Measurements from ENCODE around the gene AIG1.
"Not testable (repeated sequence)": the region's sequence is repeated elsewhere in the genome, so short reads cannot be mapped to it uniquely, and the experiment has no call there.

The AIG1 gene

DNA sequence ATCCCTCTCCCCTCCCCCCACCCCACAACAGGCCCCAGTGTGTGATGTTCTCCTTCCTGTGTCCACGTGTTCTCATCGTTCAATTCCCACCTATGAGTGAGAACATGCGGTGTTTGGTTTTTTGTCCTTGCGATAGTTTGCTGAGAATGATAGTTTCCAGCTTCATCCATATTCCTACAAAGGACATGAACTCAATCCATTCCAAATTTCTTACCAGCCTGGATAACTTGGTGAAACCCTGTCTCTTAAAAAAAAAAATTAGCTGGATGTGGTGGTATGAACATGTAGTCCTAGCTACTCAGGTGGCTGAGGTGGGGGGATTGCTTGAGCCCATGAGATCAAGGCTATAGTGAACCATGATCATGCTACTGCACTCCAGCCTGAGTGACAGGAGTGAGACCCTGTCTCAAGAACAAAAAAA, 107.7 kb downstream of the AIG1 start:
- not testable (repeated sequence) for DNase-seq

DNA sequence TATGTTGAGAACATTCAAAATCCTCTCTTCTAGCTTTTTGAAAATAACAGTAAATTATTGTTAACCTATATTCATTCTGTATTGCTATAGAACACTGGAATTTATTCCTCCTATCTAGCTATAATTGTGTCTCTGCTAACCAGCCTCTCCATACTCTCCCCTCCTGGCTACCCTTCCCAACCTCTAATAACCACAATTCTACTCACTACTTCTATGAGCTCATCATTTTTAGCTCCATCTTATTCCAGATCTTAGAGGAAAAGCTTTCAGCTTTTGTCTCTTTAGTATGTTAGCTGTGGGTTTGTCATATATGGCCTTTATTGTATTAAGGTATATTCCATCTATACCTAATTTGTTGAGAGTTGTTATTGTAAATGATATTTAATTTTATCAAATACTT, 108.8 kb downstream of the AIG1 start:
- DNase-seq, result no peak

DNA sequence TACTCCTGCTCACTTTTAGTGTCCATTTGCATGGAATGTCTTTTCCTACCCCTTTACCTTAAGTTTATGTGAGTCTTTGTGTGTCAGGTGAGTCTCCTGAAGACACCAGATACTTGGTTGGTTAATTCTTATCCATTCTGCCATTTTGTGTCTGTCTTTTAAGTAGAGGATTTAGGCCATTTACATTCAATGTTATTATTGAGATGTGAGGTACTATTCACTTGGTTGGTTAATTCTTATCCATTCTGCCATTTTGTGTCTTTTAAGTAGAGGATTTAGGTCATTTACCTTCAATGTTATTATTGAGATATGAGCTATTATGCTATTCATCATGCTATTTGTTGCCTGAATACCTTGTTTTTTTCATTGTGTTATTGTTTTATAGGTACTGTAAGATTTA, 113.8 kb downstream of the AIG1 start:
- no peak for DNase-seq

DNA sequence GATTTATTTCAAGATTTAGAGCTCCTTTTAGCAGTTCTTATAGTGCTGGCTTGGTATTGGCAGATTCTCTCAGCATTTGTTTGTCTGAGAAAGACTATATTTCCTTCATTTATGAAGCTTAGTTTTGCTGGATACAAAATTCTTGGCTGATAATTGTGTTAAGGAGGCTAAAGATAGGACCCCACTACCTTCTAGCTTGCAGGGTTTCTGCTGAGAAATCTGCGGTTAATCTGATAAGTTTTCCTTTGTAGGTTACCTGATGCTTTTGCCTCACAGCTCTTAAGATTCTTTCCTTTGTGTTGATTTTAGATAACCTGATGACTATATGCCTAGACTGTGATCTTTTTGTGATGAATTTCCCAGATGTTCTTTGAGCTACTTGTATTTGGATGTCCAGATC, 114.3 kb downstream of the AIG1 start:
- DNase-seq, result no peak

DNA sequence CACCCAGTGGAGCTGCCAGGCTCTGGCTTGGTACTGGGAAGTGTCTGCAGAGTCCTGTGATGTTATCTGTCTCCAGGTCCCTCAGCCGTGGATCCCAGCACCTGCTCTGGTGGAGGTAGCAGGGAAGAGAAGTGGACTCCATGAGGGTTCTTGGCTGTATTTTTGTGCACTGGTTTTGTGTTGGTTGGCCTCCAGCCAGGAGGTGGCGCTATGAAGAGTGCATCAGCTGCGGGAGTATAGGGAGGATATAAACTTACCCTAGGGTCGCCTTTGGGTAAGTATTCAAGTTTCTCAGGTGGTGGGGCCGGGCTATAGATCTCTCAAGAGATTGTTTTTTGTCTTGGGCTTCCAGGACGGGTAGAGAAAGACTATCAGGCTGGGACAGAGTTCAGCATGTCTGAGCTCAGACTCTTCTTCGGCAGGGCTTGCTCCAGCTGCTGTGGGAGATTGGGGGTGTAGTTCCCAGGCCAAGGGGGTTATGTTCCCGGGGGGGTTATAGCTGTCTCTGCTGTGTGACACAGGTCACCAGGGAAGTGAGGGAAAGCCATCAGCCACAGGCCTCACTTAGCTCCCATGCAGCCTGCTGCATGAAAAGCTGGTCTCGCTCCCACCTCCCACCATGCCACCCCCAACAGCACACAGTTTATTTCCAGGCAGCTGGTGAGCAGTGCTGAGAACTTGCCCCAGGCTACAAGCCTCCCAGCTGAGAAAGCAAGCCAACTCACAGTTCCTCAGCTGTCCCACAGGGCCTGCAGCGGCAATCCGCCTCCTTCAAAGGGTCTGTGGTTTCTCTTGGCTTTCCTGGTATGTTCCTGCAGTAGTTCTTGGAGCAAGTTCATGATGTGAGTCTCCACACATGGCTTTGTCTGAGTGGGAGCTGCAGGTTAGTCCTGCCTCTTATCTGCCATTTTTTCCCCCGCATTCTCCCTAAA, 115.7 kb downstream of the AIG1 start:
- peak; percentile 40 for DNase-seq

GRCh38 chr6:143177706-143178105, 117.0 kb downstream of the AIG1 start:
- DNase-seq, result no peak

GRCh38 chr6:143179096-143179495, 118.4 kb downstream of the AIG1 start:
- DNase-seq, result no peak

GRCh38 chr6:143179901-143180612, 119.4 kb downstream of the AIG1 start:
- DNase-seq, result no peak

DNA sequence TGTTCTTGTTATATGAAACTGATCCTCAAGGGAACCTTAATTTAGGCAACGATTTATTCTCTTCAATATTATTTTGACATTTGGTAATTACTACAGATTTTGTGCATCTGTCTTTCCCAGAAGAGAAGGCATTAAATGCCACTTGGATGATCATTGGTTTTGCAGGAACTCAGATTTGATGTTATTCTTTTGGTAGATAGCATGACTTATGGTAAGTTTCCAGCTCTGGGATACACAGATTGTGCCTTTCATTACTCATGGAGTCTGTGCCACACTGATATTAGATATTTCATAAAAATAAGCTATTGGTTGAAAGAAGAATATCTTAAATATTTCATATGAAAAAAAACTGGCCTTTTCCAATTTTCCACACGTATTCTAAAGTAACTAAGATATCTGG, 120.1 kb downstream of the AIG1 start:
- DNase-seq, result peak; percentile 44

DNA sequence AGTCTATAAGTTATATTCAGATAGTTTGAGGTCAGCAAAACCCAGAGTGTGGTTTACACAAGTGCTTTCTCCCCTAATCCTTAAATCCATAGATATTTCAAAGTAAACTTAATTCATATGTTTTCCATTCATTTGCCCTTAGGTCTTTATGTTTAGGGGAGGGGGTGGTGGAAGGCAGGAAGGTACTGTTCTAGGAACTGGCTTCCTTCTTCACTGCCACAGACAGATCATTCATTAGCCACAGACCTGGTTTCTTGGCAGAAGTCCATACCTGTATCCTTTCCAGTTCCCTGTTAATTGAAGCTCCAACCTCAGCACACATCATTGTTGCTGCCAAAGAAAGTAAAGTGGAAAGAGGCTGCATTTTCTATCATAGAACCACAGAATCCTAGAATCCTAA, 123.0 kb downstream of the AIG1 start:
- DNase-seq, result peak; percentile 15

DNA sequence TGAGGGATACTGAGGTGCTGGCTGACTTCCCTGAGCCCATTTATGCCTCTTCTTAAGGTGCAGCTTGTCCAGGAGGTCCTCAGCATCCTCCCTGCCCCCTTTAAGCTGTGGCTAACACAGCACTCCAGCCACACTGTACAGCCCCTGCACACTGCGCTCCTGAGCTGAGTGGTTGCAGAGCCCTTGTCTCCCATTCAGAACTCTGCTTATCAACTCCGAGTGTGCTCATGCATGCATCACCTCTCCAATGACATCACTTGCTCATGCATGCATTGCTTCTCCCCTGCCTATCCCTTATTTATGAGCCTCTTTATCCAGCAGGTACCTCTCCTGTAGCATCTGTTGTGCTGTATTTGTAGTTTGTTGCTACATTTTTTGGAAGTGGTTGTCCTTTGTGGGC, 124.6 kb downstream of the AIG1 start:
- DNase-seq, result no peak

DNA sequence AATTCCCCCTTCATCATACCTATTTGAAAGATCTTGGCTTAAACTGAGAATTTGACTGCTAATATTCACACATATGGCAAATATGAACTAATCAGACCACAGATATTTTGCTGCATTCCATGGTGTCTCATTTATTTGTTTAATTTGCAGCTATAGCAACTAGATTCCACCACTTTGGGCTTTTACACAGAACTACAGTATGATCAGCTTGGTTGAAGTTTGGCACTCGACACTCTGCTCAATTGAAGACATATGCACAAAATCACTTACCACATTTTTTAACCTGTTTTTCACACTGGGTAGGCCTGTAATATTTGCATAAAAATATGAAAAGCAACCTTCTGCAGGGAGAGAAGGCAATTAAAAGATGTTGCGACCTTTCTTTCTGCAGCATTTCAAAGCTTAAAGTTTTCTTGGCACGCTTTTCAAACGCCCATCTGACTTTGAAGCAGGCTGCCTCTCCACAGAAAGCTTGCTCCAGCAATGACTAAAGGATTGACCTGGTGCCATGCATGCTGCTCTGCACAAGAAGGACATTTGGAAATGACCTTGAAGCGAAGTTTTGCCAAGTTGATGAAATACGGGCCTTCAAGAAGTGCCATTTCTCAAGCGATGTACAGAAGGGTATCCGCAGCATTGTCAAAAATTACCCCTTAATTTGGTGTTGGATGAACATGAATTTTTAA, 126.7 kb downstream of the AIG1 start:
- no peak for DNase-seq

DNA sequence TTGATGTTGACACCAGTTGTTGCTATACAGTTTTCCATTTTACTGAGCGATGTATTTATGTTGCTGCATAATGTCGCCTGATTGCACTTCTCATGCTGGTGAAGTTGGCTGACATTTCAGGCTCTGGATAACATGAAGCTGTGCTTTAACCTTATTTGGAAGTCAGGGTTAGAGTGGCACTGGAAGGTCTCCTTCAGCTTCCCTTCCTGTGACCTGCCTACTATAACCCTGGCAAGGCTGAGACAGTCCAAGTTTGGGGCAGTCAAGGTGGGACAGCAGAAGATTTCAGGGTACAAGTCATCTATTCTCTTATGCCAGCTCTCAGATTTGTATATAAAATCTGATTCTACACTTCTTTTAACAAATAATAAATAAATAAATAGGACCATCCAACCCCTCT, 127.6 kb downstream of the AIG1 start:
- DNase-seq, result peak; percentile 17

- no peak for DNase-seq
Observed at GRCh38 chr6:143191361-143191760, 130.7 kb downstream of the AIG1 start.

- no peak for DNase-seq
Observed at GRCh38 chr6:143192766-143193165, 132.1 kb downstream of the AIG1 start.

DNA sequence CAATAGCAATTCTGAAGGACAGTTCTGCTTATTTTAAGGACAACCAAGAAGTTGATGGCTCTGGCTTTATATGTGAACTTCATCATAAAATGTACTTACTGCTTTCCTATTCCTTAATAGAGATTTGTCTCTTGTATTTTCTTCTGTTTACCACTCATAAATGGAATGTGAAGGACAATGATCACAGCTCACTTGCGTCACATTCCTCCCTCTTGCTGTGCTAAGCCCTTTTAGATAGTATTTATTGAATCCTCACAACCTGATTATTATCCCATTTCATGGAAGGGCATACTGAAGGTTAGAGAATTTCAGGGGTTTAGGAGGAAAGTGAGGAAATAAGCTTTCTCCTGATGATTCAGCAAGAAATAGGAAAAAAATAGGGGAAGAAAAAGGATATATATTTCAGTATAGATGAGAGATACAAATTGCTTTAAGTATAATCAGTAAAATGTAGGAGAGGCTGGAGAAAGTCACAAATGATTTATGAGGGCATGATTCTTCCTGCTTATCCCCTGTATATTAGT, 132.9 kb downstream of the AIG1 start:
- no peak for DNase-seq

DNA sequence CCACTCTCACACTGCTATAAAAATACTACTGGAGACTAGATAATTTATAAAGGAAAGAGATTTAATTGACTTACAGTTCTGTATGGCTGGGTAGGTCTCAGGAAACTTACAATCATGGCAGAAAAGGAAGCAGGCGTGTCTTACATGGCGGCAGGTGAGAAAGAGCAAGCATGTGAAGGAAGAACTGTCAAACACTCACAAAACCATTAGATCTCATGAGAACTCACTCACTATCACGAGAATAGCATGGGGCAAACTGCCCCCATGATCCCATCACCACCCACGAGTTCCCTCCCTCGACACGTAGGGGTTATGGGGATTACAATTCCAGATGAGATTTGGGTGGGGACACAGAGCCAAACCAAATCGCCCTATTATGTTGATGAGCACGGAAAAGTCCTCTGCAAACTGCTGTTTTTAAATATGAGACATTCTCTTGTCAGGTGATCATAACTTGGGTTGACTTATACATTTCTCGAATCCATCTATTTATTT, 133.5 kb downstream of the AIG1 start:
- DNase-seq, result no peak

GRCh38 chr6:143195349-143195845, 134.7 kb downstream of the AIG1 start:
- DNase-seq, result no peak

DNA sequence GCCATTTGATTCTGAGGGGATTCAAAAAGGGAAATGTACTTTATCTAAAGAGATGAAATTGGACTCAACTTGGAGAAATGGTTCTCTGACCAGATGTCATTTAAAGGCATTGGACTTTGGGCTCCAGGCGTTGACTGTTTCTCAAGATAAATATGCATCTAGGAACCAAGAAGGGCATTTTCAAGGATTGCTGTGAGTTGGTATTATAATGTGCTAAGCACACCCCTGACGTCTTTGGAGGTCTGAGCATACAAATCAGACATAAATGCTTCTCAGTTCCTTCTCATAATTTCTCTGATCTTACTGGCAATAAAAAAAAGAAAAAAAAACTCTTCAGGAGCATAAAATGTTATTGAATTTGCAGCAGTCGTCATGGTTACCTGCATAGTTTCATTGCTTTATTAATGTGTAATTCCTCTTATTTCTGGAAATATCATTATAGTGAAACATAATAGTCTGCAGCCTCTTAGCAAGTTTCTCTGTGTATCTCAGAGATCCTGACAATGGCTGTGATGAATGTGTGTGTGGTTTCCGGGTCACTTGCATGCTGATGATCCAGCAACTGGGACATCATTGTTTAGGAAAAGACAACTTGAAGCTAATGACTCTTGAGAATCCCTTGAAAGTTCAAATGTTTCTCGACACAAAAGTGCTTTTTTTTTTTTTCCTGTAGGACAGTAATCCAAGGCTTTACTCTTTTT, 136.0 kb downstream of the AIG1 start:
- no peak for DNase-seq

DNA sequence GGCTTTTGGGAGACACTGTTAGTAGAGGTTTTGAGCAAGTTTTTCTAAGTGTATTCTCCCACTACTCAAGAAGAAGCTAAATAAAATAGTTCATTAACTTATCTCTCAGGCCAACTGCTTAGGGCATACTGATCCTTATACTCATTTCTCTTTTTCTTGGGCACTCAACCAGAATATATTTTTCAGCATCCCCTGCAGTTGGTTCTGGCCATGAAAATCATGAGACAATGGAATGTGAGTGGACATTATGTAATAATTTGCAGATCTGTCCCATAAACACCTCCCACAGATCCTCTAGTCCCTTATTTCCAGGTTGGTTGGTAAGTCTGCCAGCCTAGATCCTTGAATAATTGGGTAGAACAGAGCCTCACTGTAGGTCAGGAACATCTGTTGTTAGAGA, 136.7 kb downstream of the AIG1 start:
- DNase-seq, result no peak

DNA sequence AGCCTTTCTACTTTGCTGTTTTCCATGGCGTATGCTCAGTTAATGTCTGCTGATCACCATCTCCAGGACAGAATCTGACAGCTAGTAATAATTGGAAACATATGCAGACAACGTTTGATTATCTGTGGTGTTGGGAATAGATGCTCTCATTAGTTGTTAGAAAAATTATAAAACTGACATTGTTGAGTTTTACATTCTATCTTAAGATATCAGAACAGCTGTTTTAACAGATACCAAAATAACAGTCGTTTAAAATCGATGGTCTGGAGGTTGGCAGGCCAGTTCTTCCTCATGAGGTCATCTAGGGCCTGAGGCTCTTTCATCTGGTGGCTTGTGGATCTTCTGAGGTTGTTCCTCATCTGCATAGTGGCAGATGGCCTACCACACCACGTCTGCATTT, 137.6 kb downstream of the AIG1 start:
- no peak for DNase-seq

GRCh38 chr6:143199291-143199690, 138.6 kb downstream of the AIG1 start:
- no peak for DNase-seq
